D341Med (cell line): ENCODE results near the gene MAP2K3.
A peak's percentile ranks its signal among the peaks of the same experiment; 100 is the strongest.

ENCODE experiments used
- DNase-seq: peaks from one replicate; pipeline ENCODE4 v3.0.0; 2012; ENCODE audit warnings: low spot score

The MAP2K3 gene

GRCh38 chr17:21284319-21285163 is at the start of gene MAP2K3:
Gene MAP2K3 (plus strand): TSS chr17:21284711. CDS start chr17:21284921, 210 bp downstream.
- peak; percentile 96 for DNase-seq

- no peak for DNase-seq
These were observed 48.6 kb upstream of the MAP2K3 start for GRCh38 chr17:21235921-21236320.

GRCh38 chr17:21239680-21240368 is 44.7 kb upstream of the MAP2K3 start:
- peak; percentile 70 for DNase-seq

GRCh38 chr17:21240369-21241055 is 44.0 kb upstream of the MAP2K3 start:
- no peak for DNase-seq

GRCh38 chr17:21241564-21241963 is 42.9 kb upstream of the MAP2K3 start:
- no peak for DNase-seq

- no peak for DNase-seq
These were observed 42.3 kb upstream of the MAP2K3 start for GRCh38 chr17:21242026-21242697.

GRCh38 chr17:21242780-21243515 is 41.6 kb upstream of the MAP2K3 start:
- no peak for DNase-seq

GRCh38 chr17:21243516-21244303 is 40.8 kb upstream of the MAP2K3 start:
- no peak for DNase-seq

GRCh38 chr17:21245639-21246084 is 38.8 kb upstream of the MAP2K3 start:
- DNase-seq, result no peak

- no peak for DNase-seq
These were observed 37.8 kb upstream of the MAP2K3 start for GRCh38 chr17:21246698-21247097.

- DNase-seq, result no peak
These were observed 36.8 kb upstream of the MAP2K3 start for GRCh38 chr17:21247552-21248258.

GRCh38 chr17:21248500-21248899 is 36.0 kb upstream of the MAP2K3 start:
- no peak for DNase-seq

GRCh38 chr17:21249086-21249795 is 35.3 kb upstream of the MAP2K3 start:
- DNase-seq, result no peak

- no peak for DNase-seq
These were observed 34.4 kb upstream of the MAP2K3 start for GRCh38 chr17:21249920-21250703.

- DNase-seq, result no peak
These were observed 33.7 kb upstream of the MAP2K3 start for GRCh38 chr17:21250854-21251253.

- no peak for DNase-seq
These were observed 33.0 kb upstream of the MAP2K3 start for GRCh38 chr17:21251337-21252010.

GRCh38 chr17:21252289-21252795 is 32.2 kb upstream of the MAP2K3 start:
- no peak for DNase-seq
